Small intestine (tissue), 7 donors: ENCODE measurements around the gene ME2. TPM values are rescaled to one million over a fixed set of nuclear protein-coding genes. Genes with fewer than 3 reads are reported as not detected.

ENCODE experiments used
- DNase-seq, 2 donors: peaks; one replicate each; pipeline versions ENCODE4 v3.0.0 to v3.0.0-alpha.2; 2013
- FAIRE-seq: peaks from 2 replicates; lab custom pipeline; 2012; peaks lifted over from hg19 to GRCh38; lab: Jason Lieb, UNC
- H3K27ac ChIP-seq, 3 donors: one replicate each; pipeline ENCODE4 v1.5.1; 2013; ENCODE audit warnings: low read length in 2 of 3, mild to moderate bottlenecking in 2 of 3, control low read depth in 1 of 3, inconsistent platforms in 1 of 3, low read depth in 1 of 3, moderate library complexity in 1 of 3
- H3K27me3 ChIP-seq, 3 donors: one replicate each; pipeline ENCODE4 v1.6.1; 2013; ENCODE audit warnings: low read length in 3 of 3, inconsistent platforms in 1 of 3; ENCODE audit not compliant: control insufficient read depth in 3 of 3, insufficient read depth in 3 of 3
- H3K36me3 ChIP-seq, 3 donors: one replicate each; pipeline ENCODE4 v1.6.1; 2013; ENCODE audit warnings: low read length in 3 of 3, inconsistent platforms in 1 of 3, low read depth in 1 of 3, mild to moderate bottlenecking in 1 of 3, moderate library complexity in 1 of 3; ENCODE audit not compliant: control insufficient read depth in 3 of 3, insufficient read depth in 2 of 3
- H3K4me1 ChIP-seq, 3 donors: one replicate each; pipeline ENCODE4 v1.6.1; 2013; ENCODE audit warnings: low read length in 2 of 3, inconsistent platforms in 1 of 3, low read depth in 1 of 3, mild to moderate bottlenecking in 1 of 3, moderate library complexity in 1 of 3; ENCODE audit not compliant: control insufficient read depth in 3 of 3, insufficient read depth in 2 of 3
- H3K4me3 ChIP-seq, 3 donors: one replicate each; pipeline ENCODE4 v1.5.1; 2013; ENCODE audit warnings: low read length in 3 of 3, control low read depth in 1 of 3, inconsistent platforms in 1 of 3, low read depth in 1 of 3, mild to moderate bottlenecking in 1 of 3, moderate library complexity in 1 of 3
- H3K9me3 ChIP-seq, 2 donors: one replicate each; pipeline ENCODE4 v1.6.1; 2013; ENCODE audit warnings: low read depth in 1 of 2, low read length in 1 of 2; ENCODE audit not compliant: control insufficient read depth in 2 of 2, insufficient read depth in 1 of 2
- WGBS, 3 donors: extraction: QIAGEN DNeasy Blood & Tissue Kit; methylation state at CpG; one replicate each; pipeline ENCODE4 v1.1.7; 2013; 5-methylcytosine and 5-hydroxymethylcytosine counted together
- polyA plus RNA-seq, 4 donors: library from polyadenylated mRNA; stranded (reverse) in 3 of 4; unstranded in 1 of 4; fragments of 200-250 nt in 3 of 4; fragments of 120-200 nt in 1 of 4; gene quantifications; one replicate each; pipeline versions ENCODE4 v1.2.1 to v1.2.3, GENCODE V29; 2013
- donor health status: healthy with polysubstance abuse.
- donor health status: control.
- donor health status: control.
- donor health status: Bipolar disorder and iron deficiency.
- donor health status: healthy.

ME2 gene
- polyA plus RNA-seq, 4 donors: 39.4 to 122 (median 68.7) TPM

DNA sequence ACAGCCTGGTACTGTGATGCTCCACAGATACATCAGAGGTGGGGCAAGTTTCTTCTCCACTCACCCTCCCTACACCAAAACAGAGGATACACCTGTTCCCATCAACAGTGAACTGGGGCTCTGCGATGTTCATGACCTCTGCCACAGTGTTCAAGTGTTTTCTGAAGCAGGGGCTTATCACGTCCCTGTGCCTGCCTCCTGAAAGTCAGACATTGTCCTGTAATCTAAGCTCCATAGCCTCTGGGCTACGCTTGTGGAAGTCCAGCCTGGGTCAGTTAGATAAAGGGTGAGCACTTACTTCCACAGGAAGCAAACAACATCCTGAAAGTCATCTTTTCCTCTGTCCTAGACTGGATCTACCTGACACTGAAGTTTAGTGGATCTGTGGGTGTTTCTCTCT lies 38.9 kb upstream of the ME2 start:
- FAIRE-seq: no peak
- Histone ChIP-seq H3K9me3 (no peaks in the 10 kb centered on the region), H3K27ac (no peak overlapping the region), H3K36me3 (no peaks in the 10 kb centered on the region), H3K27me3 (no peaks in the 10 kb centered on the region), H3K4me3 (no peak overlapping the region), H3K4me1 (peaks cover 6 to 8% (median 7%) of the 10 kb centered on the region in 3 donors)
- DNase-seq: peak in 1 of 2 donors; percentile 49
- WGBS, 3 donors: 29 to 50% (median 31%) methylated on average over 3 of the region's 3 CpGs

GRCh38 chr18:50842846-50843245 lies 36.1 kb upstream of the ME2 start:
- Histone ChIP-seq H3K36me3 (no peaks in the 10 kb centered on the region), H3K27ac (no peak overlapping the region), H3K4me3 (no peak overlapping the region), H3K4me1 (peaks cover 3 to 7% (median 6%) of the 10 kb centered on the region in 3 donors), H3K9me3 (no peaks in the 10 kb centered on the region), H3K27me3 (no peaks in the 10 kb centered on the region)
- no peak for DNase-seq
- no peak for FAIRE-seq
- 0 to 40% (median 4%) methylated on average over 1 of the region's 1 CpG for WGBS, 3 donors

DNA sequence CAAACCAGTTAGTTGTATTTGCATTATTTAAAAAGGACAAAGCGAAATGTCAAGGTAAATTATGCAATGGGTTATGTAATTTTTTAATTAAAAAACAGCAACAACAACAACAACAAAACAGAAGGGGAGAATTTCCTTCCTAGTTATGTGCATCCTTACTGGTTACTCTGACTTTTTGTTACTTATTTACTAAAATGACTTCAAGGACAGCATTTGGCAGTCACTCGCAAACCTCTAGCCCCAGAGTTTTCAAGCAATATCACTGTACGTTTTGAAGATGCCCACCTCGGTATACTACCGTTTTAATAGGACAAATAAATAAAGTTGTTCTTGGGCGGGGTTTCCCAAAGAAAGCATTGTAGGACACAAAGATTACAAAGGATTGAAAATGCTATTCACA lies 34.4 kb upstream of the ME2 start:
- H3K4me3 ChIP-seq: no peak overlapping the region
- DNase-seq (no peak), FAIRE-seq (no peak)
- WGBS, 3 donors: 25 to 61% (median 38%) methylated on average over 6 of the region's 6 CpGs
- H3K36me3 ChIP-seq: no peaks in the 10 kb centered on the region
- no peaks in the 10 kb centered on the region for H3K9me3 ChIP-seq
- H3K27me3 ChIP-seq: no peaks in the 10 kb centered on the region
- no peak overlapping the region for H3K27ac ChIP-seq
- H3K4me1 ChIP-seq: peaks cover under 1 to 5% (median 3%) of the 10 kb centered on the region in 3 donors

DNA sequence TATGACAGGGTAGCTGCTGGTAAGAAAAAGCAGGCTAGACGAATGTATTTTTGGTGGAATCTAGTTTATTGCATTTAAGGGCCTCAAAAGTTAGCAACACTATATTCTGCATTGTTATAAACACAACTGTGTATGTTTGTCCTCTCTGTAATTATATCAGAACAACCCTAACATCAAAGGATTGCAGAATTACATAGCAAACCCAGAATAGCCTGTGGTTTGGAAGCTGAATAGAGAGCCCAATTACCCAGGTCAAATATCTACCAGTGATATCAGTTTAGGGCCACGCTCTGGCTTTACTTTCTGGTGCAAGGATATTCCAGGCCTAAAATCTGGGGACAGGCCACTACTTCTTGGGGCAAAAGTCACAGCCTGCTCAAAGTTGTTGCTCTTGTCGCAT lies 34.0 kb upstream of the ME2 start:
- H3K27ac ChIP-seq: no peak overlapping the region
- peaks cover 0 to under 1% (median 0%) of the 10 kb centered on the region in 3 donors for H3K4me1 ChIP-seq
- DNase-seq (no peak), FAIRE-seq (no peak)
- H3K9me3 ChIP-seq: no peaks in the 10 kb centered on the region
- no peaks in the 10 kb centered on the region for H3K36me3 ChIP-seq
- no peak overlapping the region for H3K4me3 ChIP-seq
- 45 to 67% (median 63%) methylated on average over 3 of the region's 3 CpGs for WGBS, 3 donors
- H3K27me3 ChIP-seq: no peaks in the 10 kb centered on the region

GRCh38 chr18:50847192-50847591 lies 31.7 kb upstream of the ME2 start:
- Histone ChIP-seq H3K27me3 (no peaks in the 10 kb centered on the region), H3K9me3 (no peaks in the 10 kb centered on the region), H3K27ac (no peak overlapping the region)

GRCh38 chr18:50848061-50848551 lies 30.8 kb upstream of the ME2 start:
- H3K4me3 ChIP-seq: no peak overlapping the region
- no peak overlapping the region for H3K27ac ChIP-seq
- no peak for FAIRE-seq
- no peak for DNase-seq
- H3K9me3 ChIP-seq: no peaks in the 10 kb centered on the region
- no peaks in the 10 kb centered on the region for H3K36me3 ChIP-seq
- H3K27me3 ChIP-seq: no peaks in the 10 kb centered on the region
- WGBS, 3 donors: 70 to 87% (median 79%) methylated on average over 7 of the region's 7 CpGs
- peaks cover 0 to 4% (median 0%) of the 10 kb centered on the region in 3 donors for H3K4me1 ChIP-seq

More at GRCh38 chr18:50847192-50847591, 31.7 kb upstream of the ME2 start:
- Histone ChIP-seq H3K36me3 (no peaks in the 10 kb centered on the region), H3K4me1 (no peaks in the 10 kb centered on the region), H3K4me3 (no peak overlapping the region)
- 86 to 91% (median 86%) methylated on average over 4 of the region's 4 CpGs for WGBS, 3 donors
- DNase-seq (no peak), FAIRE-seq (no peak)

DNA sequence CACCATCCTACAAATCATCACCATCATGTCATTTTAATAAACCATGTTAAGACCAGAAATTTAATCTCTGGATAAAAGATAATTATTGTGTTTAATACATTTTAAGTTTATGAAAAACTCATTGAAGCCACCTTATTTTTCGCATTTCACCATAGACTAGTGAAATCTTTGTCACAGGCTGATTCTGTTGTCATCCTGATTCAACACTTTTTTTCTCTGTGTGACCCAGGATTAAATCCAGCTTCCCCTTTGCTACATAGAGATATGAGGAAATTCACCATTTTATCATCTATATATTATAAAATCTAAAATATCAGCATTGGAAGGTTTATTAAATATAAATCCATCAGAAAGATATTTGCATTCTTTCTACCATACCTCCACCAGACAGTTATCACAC lies 29.9 kb upstream of the ME2 start:
- DNase-seq (no peak), FAIRE-seq (no peak)
- H3K9me3 ChIP-seq: no peaks in the 10 kb centered on the region
- no peak overlapping the region for H3K27ac ChIP-seq
- H3K4me1 ChIP-seq: peaks cover 0 to 11% (median 0%) of the 10 kb centered on the region in 3 donors
- H3K4me3 ChIP-seq: no peak overlapping the region
- 93 to 97% (median 94%) methylated on average over 1 of the region's 1 CpG for WGBS, 3 donors
- H3K27me3 ChIP-seq: no peaks in the 10 kb centered on the region
- no peaks in the 10 kb centered on the region for H3K36me3 ChIP-seq

DNA sequence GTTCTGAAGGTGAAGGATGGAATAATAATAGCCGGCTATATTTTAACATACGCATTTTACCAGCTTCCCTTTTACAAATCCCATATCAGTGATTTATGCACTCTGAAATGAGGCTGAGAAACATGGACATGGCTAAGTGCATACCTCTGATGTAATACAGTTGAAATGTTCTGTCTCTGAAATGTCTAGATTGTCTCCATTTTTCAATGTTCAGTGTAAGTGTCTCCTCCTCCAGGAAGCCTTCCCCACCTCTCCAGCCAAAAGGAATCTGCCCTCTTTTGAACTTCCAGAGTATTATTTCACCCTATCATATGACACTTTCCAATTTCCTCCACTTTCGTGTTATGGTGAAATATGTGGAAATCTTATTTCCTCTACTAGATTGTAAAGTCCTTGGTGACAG lies 29.5 kb upstream of the ME2 start:
- Histone ChIP-seq H3K36me3 (no peaks in the 10 kb centered on the region), H3K27ac (no peak overlapping the region), H3K9me3 (no peaks in the 10 kb centered on the region), H3K4me1 (peaks cover 0 to 15% (median 0%) of the 10 kb centered on the region in 3 donors), H3K27me3 (no peaks in the 10 kb centered on the region), H3K4me3 (no peak overlapping the region)
- WGBS, 3 donors: 82 to 88% (median 86%) methylated on average over 3 of the region's 3 CpGs
- DNase-seq (no peak), FAIRE-seq (no peak)
